CD4-positive, alpha-beta T cell treated with Interleukin-4 for 1 hour (primary cell): Measurements from ENCODE around the gene HEATR5B.

Experiments
- DNase-seq, 2 donors: peaks; one replicate each; pipeline ENCODE4 v3.0.0-alpha.2; 2020 to 2022

Gene HEATR5B

GRCh38 chr2:37083873-37084794 lies at the start of gene HEATR5B, which contains the start of gene GPATCH11:
Gene HEATR5B, minus strand, starts transcription at chr2:37084372. Its CDS starts 958 bp downstream, at chr2:37083414.
Gene GPATCH11, plus strand, starts transcription at chr2:37084518. Its CDS starts 3,864 bp downstream, at chr2:37088382.
- DNase-seq, result peak; percentile 96

- DNase-seq, result no peak
Measured at GRCh38 chr2:37132914-37133313, 48.7 kb upstream of the HEATR5B start.

GRCh38 chr2:37125416-37125815 lies 41.2 kb upstream of the HEATR5B start:
- DNase-seq, result no peak

GRCh38 chr2:37119157-37119556 lies 35.0 kb upstream of the HEATR5B start:
- no peak for DNase-seq

- DNase-seq, result no peak
Measured at GRCh38 chr2:37117566-37117965, 33.4 kb upstream of the HEATR5B start.

- DNase-seq, result no peak
Measured at GRCh38 chr2:37111958-37112357, 27.8 kb upstream of the HEATR5B start.

GRCh38 chr2:37110306-37111212 lies 26.4 kb upstream of the HEATR5B start:
- no peak for DNase-seq

GRCh38 chr2:37109523-37109922 lies 25.4 kb upstream of the HEATR5B start:
- DNase-seq, result no peak

GRCh38 chr2:37105150-37105549 lies 21.0 kb upstream of the HEATR5B start:
- DNase-seq, result no peak

- DNase-seq, result no peak
Measured at GRCh38 chr2:37104178-37104577, 20.0 kb upstream of the HEATR5B start.

GRCh38 chr2:37102588-37102987 lies 18.4 kb upstream of the HEATR5B start:
- DNase-seq, result no peak

- no peak for DNase-seq
Measured at GRCh38 chr2:37100054-37100453, 15.9 kb upstream of the HEATR5B start.

GRCh38 chr2:37098416-37099118 lies 14.4 kb upstream of the HEATR5B start:
- DNase-seq, result no peak

- no peak for DNase-seq
Measured at GRCh38 chr2:37096568-37096967, 12.4 kb upstream of the HEATR5B start.

GRCh38 chr2:37091873-37092272 lies 7.7 kb upstream of the HEATR5B start:
- no peak for DNase-seq

- no peak for DNase-seq
Measured at GRCh38 chr2:37090019-37090477, 5.9 kb upstream of the HEATR5B start.

GRCh38 chr2:37085731-37086147 lies 1.6 kb upstream of the HEATR5B start:
- DNase-seq, result peak in 1 of 2 donors; percentile 33

- DNase-seq, result no peak
Measured at GRCh38 chr2:37084797-37085196, 625 bp upstream of the HEATR5B start.

GRCh38 chr2:37080689-37081088 lies 3.5 kb downstream of the HEATR5B start:
- DNase-seq, result no peak

- DNase-seq, result peak in 1 of 2 donors; percentile 31
Measured at GRCh38 chr2:37080266-37080665, 3.9 kb downstream of the HEATR5B start.

GRCh38 chr2:37070931-37071330 lies 13.2 kb downstream of the HEATR5B start:
- no peak for DNase-seq

GRCh38 chr2:37068686-37069085 lies 15.5 kb downstream of the HEATR5B start:
- no peak for DNase-seq

- DNase-seq, result no peak
Measured at GRCh38 chr2:37061776-37062175, 22.4 kb downstream of the HEATR5B start.
